ENCODE results near the gene FAM53B.
"Not testable (repeated sequence)": the region's sequence is repeated elsewhere in the genome, so short reads cannot be mapped to it uniquely, and the experiment has no call there.

The FAM53B gene

DNA sequence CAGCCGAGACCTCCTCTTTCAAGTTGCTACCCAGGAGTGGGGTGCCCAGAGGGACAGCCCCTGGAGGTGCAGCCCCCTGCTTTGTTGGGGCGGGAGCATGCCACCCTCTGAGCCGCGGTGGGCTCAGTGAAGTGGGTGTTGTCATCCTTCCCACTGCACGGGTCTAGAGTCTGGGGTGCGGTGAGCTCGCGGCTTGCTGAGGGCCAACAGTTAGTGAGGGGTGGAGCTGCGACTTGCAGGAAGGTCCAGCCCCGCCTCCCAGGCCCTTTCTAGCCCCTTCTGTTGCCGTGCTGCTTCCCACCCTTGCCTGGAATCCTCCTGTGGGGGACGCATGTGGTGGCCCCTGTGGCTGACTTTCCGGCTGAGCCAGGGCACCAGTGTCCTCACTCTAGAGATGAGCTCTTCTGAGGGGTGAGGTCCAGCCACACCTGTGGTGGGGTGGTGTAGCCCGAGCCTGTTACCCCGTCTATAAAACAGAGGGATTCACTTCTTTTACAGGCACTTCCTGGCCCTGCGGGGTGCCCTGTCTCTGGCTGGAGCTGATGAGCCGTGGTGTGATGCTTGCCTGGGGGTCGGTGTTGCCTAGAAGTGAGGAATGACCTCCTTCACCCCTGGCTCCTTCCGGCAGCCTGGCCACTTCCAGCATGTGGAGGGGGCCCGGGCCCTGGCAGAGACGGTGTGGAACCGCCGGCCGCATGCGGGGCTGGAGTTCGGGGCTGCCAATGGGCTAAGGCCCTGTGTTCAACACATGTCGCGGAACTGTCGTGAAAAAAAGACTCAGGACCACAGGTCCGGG lies 127.9 kb downstream of the FAM53B start:
- H3K4me3 ChIP-seq (ENCODE audit: control insufficient read depth, low read depth, low read length), result no peak overlapping the region
- TF ChIP-seq, protein P1, sequence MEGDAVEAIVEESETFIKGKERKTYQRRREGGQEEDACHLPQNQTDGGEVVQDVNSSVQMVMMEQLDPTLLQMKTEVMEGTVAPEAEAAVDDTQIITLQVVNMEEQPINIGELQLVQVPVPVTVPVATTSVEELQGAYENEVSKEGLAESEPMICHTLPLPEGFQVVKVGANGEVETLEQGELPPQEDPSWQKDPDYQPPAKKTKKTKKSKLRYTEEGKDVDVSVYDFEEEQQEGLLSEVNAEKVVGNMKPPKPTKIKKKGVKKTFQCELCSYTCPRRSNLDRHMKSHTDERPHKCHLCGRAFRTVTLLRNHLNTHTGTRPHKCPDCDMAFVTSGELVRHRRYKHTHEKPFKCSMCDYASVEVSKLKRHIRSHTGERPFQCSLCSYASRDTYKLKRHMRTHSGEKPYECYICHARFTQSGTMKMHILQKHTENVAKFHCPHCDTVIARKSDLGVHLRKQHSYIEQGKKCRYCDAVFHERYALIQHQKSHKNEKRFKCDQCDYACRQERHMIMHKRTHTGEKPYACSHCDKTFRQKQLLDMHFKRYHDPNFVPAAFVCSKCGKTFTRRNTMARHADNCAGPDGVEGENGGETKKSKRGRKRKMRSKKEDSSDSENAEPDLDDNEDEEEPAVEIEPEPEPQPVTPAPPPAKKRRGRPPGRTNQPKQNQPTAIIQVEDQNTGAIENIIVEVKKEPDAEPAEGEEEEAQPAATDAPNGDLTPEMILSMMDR (conservative IDR thresholded peaks at IDR 0.05; ENCODE audit: control insufficient read depth, insufficient read depth, low read depth, low read length), result no peak
- DNase-seq (ENCODE audit: low read depth), result no peak

DNA sequence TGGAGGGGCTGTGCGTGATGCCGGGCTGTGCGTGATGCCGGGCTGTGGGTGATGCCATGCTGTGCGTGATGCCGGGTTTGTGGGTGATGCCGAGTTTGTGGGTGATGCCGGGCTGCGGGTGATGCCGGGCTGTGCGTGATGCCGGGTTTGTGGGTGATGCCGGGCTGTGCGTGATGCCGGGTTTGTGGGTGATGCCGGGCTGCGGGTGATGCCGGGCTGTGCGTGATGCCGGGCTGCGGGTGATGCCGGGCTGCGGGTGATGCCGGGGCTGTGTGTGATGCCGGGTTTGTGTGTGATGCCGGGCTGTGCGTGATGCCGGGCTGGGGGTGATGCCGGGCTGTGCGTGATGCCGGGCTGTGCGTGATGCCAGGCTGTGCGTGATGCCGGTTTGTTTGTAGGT lies 128.9 kb downstream of the FAM53B start:
- no peak overlapping the region for H3K4me3 ChIP-seq (ENCODE audit: control insufficient read depth, low read depth, low read length)
- TF ChIP-seq, protein P1 (conservative IDR thresholded peaks at IDR 0.05; ENCODE audit: control insufficient read depth, insufficient read depth, low read depth, low read length), result no peak
- no peak for DNase-seq (ENCODE audit: low read depth)

DNA sequence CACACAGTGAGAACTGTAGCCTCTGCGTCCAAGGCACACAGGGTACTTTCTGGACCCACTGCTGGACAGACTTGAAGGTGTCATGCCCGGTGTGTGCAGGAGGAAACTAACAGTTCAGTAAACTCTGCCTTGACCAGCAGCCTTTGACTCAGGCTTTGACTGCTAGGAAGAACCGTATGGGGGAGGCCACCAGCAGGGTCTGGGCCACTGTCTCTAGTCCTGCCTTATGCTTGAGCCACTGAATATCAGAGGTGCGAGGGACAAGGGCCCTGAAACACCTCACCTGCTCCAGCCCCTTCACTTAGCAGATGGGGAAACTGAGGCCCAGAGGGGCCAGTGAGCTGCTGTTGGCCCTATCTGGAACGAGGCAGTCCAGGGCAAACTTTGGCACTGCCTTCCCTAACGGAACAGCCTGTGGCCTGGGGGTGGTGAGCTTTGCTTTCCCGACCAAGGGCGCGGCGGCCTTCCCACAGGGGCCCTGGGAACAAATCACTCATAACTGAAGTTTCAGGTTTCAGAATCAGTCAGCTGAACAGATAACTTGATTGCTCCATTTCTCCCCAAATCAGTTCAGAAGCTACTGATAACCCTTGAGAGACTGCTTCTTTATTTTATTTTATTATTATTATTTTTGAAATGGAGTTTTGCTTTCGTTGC lies 130.0 kb downstream of the FAM53B start:
- H3K4me3 ChIP-seq (ENCODE audit: control insufficient read depth, low read depth, low read length), result no peak overlapping the region
- no peak for DNase-seq (ENCODE audit: low read depth)
- TF ChIP-seq, protein P1 (conservative IDR thresholded peaks at IDR 0.05; ENCODE audit: control insufficient read depth, insufficient read depth, low read depth, low read length), result no peak

DNA sequence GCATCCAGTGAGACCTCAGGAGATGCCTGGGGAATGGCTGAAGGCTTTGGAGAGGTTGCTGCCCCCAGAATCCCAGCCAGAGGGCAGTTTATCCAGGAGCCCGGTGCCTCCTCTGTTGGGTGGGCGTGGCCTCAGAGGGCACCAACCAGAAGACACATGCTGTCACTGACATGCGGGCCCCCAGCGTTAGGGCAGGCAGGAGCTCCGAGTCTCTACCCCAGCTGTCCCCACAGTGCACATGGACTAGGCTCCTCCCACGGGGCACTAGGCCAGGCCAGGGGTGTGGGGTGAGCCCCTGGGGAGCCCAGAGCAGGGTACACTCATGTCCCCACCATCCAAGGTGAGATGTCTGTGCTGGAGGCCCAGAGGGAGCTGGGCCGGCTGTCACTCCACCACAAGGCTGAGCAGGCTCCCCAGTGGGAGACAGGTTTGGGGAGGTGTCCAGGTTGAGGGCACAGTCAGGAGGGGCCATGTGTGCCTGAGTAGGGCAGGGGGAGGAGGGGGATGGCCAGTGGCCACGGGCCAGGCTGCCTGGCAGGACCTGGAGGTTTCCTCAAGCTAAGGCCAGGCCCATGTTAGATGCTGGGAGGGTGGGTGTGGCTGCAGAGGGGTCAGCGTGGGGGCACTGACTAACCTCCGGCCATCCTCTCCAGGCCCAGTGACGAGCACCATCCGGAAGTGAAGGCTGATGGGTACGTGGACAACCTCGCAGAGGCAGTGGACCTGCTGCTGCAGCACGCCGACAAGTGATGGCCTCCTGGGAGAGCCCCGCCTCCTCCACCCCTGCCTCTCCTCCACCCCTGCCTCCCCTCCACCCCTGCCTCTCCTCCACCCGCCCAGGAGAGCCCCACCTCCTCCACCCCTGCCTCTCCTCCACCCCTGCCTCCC lies 131.3 kb downstream of the FAM53B start:
- H3K4me3 ChIP-seq (ENCODE audit: control insufficient read depth, low read depth, low read length), result no peak overlapping the region
- TF ChIP-seq, protein P1 (conservative IDR thresholded peaks at IDR 0.05; ENCODE audit: control insufficient read depth, insufficient read depth, low read depth, low read length), result no peak
- DNase-seq (ENCODE audit: low read depth), result peak; percentile 63

DNA sequence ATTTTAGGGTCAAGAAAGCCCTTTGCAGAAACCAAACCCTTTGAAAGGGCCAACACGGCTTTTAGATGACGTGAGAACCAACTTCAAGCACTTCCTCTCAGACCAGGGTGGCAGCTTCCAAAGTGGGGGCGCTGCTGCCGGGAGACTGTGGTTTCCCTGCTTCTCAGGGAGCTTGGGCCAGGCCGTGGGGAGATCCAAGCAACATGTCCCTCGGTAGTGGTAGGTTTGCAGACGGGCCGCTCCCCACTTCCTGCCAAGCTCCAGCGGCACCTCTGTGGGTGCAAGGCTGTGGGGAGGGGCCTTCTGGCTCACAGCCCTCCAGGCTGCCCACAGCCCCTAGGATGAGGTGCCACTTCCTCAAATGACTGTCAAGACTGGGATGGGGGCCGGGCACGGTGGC lies 132.4 kb downstream of the FAM53B start:
- no peak overlapping the region for H3K4me3 ChIP-seq (ENCODE audit: control insufficient read depth, low read depth, low read length)
- TF ChIP-seq, protein P1 (conservative IDR thresholded peaks at IDR 0.05; ENCODE audit: control insufficient read depth, insufficient read depth, low read depth, low read length), result no peak
- no peak for DNase-seq (ENCODE audit: low read depth)

DNA sequence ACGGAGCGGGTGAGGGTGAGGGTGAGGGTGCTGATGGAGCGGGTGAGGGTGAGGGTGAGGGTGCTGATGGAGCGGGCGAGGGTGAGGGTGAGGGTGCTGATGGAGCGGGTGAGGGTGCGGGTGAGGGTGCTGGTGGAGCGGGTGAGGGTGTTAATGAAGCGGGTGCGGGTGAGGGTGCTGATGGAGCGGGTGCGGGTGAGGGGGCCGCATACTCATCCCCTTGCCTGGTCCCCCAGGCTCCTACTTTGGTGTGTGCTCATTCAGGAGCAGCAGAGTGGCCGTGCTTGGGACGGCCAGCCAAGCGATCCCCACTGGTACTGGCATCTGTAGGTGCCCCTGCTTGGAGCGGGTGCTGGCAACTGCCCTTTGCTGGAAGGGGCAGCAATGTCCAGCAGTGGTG lies 133.3 kb downstream of the FAM53B start:
- not testable (repeated sequence) for H3K4me3 ChIP-seq (ENCODE audit: control insufficient read depth, low read depth, low read length); DNase-seq (ENCODE audit: low read depth)

DNA sequence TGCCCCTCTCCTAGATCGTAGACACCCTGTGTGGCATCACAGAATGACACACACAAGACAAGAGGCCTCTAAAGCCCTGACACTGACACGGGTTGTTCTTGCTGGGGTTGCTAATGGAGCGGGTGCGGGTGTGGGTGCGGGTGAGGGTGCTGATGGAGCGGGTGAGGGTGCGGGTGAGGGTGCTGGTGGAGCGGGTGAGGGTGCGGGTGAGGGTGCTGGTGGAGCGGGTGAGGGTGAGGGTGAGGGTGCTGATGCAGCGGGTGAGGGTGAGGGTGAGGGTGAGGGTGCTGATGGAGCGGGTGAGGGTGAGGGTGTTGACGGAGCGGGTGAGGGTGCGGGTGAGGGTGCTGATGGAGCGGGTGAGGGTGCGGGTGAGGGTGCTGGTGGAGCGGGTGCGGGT lies 134.0 kb downstream of the FAM53B start:
- H3K4me3 ChIP-seq (ENCODE audit: control insufficient read depth, low read depth, low read length); DNase-seq (ENCODE audit: low read depth): not testable (repeated sequence)
